SK-N-SH (cell line): ENCODE results near the gene THADA. TPM values are rescaled to one million over a fixed set of nuclear protein-coding genes. Genes with fewer than 3 reads are reported as not detected.
A peak's percentile ranks its signal among the peaks of the same experiment; 100 is the strongest.

Source experiments
- CTCF ChIA-PET: fragments of 300-600, 350-600 bp; formaldehyde crosslinking; extraction: SDS; loops from one replicate; lab custom pipeline; 2021; lab: Yijun Ruan, JAX
- POLR2A ChIA-PET: fragments of 350-600 bp; sonication (Branson Sonifier 250); formaldehyde crosslinking; extraction: SDS; loops from one replicate; lab custom pipeline; 2020; ENCODE audit warnings: antibody characterized with exemption, inconsistent platforms; lab: Yijun Ruan, JAX
- DNase-seq: peaks from one replicate; pipeline ENCODE4 v3.0.0; 2012
- H2AFZ ChIP-seq: fragments of 200-600 bp; sonication (generic); 2 replicates; pipeline ENCODE4 v1.8.1; 2016; ENCODE audit warnings: antibody characterized with exemption, mild to moderate bottlenecking, low read depth
- H3F3A ChIP-seq: fragments of 200-600 bp; sonication (generic); replicated peaks from 2 replicates; pipeline ENCODE3; 2016; ENCODE audit warnings: antibody characterized with exemption, mild to moderate bottlenecking; ENCODE audit not compliant: insufficient read depth
- H3K27ac ChIP-seq, 2 experiments: fragments of 200-500 bp in 1 of 2; fragments of 200-600 bp in 1 of 2; sonication (Bioruptor generic) in 1 of 2; sonication (generic), shearing (Covaris generic) in 1 of 2; 2 replicates each; pipeline versions ENCODE4 v1.5.1 to v1.6.1; 2014 to 2016; ENCODE audit warnings: low read depth in 2 of 2, inconsistent platforms in 1 of 2, low read length in 1 of 2, mild to moderate bottlenecking in 1 of 2, mixed read lengths in 1 of 2
- H3K27me3 ChIP-seq: fragments of 200-600 bp; sonication (generic), shearing (Covaris generic); 2 replicates; pipeline ENCODE4 v1.6.1; 2016; ENCODE audit warnings: mixed run types; ENCODE audit not compliant: insufficient read depth
- H3K36me3 ChIP-seq, 2 experiments: fragments of 200-500 bp in 1 of 2; fragments of 200-600 bp in 1 of 2; sonication (Bioruptor generic) in 1 of 2; sonication (generic) in 1 of 2; replicated peaks in 1 of 2; 2 replicates each; pipeline versions ENCODE3 to v1.5.1; 2014 to 2016; ENCODE audit warnings: low read length in 1 of 2, mild to moderate bottlenecking in 1 of 2; ENCODE audit not compliant: insufficient read depth in 2 of 2, control insufficient read depth in 1 of 2
- H3K4me1 ChIP-seq, 2 experiments: fragments of 200-500 bp in 1 of 2; fragments of 200-600 bp in 1 of 2; sonication (Bioruptor generic) in 1 of 2; sonication (generic), shearing (Covaris generic) in 1 of 2; 2 replicates each; pipeline versions ENCODE4 v1.5.1 to v1.6.1; 2014 to 2016; ENCODE audit warnings: low read depth in 1 of 2, low read length in 1 of 2, mixed run types in 1 of 2; ENCODE audit not compliant: insufficient read depth in 2 of 2, control insufficient read depth in 1 of 2
- H3K4me2 ChIP-seq: fragments of 200-600 bp; sonication (generic), shearing (Covaris generic); 2 replicates; pipeline ENCODE4 v1.6.1; 2017; ENCODE audit warnings: mixed run types
- H3K4me3 ChIP-seq, 2 experiments: fragments of 200-500 bp in 1 of 2; fragments of 200-600 bp in 1 of 2; sonication (Bioruptor generic) in 1 of 2; sonication (generic), shearing (Covaris generic) in 1 of 2; 2 replicates each; pipeline versions ENCODE4 v1.5.1 to v1.8.1; 2014 to 2016; ENCODE audit warnings: low read depth in 2 of 2, inconsistent platforms in 1 of 2, low read length in 1 of 2, mild to moderate bottlenecking in 1 of 2, mixed read lengths in 1 of 2, moderate library complexity in 1 of 2
- H3K79me2 ChIP-seq: fragments of 200-600 bp; sonication (generic); 2 replicates; pipeline ENCODE4 v1.8.1; 2017; ENCODE audit warnings: mild to moderate bottlenecking; ENCODE audit not compliant: insufficient read depth
- H3K9ac ChIP-seq: fragments of 200-600 bp; sonication (generic); 2 replicates; pipeline ENCODE4 v1.6.1; 2017; ENCODE audit warnings: mixed run types
- H3K9me2 ChIP-seq: fragments of 200-600 bp; sonication (generic); 2 replicates; pipeline ENCODE4 v1.6.1; 2017; ENCODE audit warnings: mixed run types
- H3K9me3 ChIP-seq: fragments of 200-600 bp; sonication (generic); 2 replicates; pipeline ENCODE4 v1.6.1; 2017; ENCODE audit warnings: mixed run types, mild to moderate bottlenecking, moderate library complexity
- H4K20me1 ChIP-seq: fragments of 200-600 bp; sonication (generic); 2 replicates; pipeline ENCODE4 v1.6.1; 2017; ENCODE audit warnings: mild to moderate bottlenecking, mixed run types; ENCODE audit not compliant: insufficient read depth
- CHD2 ChIP-seq: fragments of 150-350 bp; IDR thresholded peaks from 2 replicates; pipeline ENCODE4 v1.6.1; 2018; ENCODE audit warnings: low read length; ENCODE audit not compliant: partially characterized antibody
- FOSL2 ChIP-seq: IDR thresholded peaks from 2 replicates; pipeline ENCODE4 v1.4.0; 2012; ENCODE audit warnings: low read depth, mild to moderate bottlenecking, moderate library complexity, borderline replicate concordance
- FOXM1 ChIP-seq: IDR thresholded peaks from 2 replicates; pipeline ENCODE4 v1.4.0; 2012; ENCODE audit warnings: low read depth, mild to moderate bottlenecking
- JUND ChIP-seq: IDR thresholded peaks from 2 replicates; pipeline ENCODE4 v1.4.0; 2012
- POLR2AphosphoS5 ChIP-seq: IDR thresholded peaks from 2 replicates; pipeline ENCODE4 v1.6.1; 2012; ENCODE audit warnings: low read depth, low read length
- REST ChIP-seq: IDR thresholded peaks from 2 replicates; pipeline ENCODE4 v1.6.1; 2012; ENCODE audit warnings: mild to moderate bottlenecking, low read depth, low read length, moderate library complexity
- RFX5 ChIP-seq: IDR thresholded peaks from 2 replicates; pipeline ENCODE4 v1.6.1; 2012; ENCODE audit warnings: mild to moderate bottlenecking, improper control_type of control experiment, low read length
- TEAD4 ChIP-seq: IDR thresholded peaks from 2 replicates; pipeline ENCODE4 v1.4.0; 2012; ENCODE audit warnings: mild to moderate bottlenecking, borderline replicate concordance; ENCODE audit not compliant: insufficient read depth
- USF1 ChIP-seq: IDR thresholded peaks from 2 replicates; pipeline ENCODE4 v1.4.0; 2012; ENCODE audit warnings: low read depth, borderline replicate concordance
- WGBS: methylation state at CpG from one replicate; pipeline ENCODE4 v1.1.6; 2017; ENCODE audit warnings: low lambda C conversion rate; 5-methylcytosine and 5-hydroxymethylcytosine counted together
- polyA plus RNA-seq, 3 experiments: library from polyadenylated mRNA; depleted of rRNA; stranded (reverse); fragments of >200 nt; gene quantifications; 2 replicates each; pipeline ENCODE4 v1.2.3, GENCODE V29; 2012

The THADA gene
- polyA plus RNA-seq, 1 of the 3 experiments (the other 2 are of a cell fraction), result 25.6 TPM

GRCh38 chr2:43228756-43229659, 366.8 kb downstream of the THADA start:
- Histone ChIP-seq H3K9ac (no peak overlapping the region), H3K9me2 (no peaks in the 10 kb centered on the region), H3K79me2 (peaks cover 38% of the 10 kb centered on the region), H3K27me3 (no peaks in the 10 kb centered on the region), H3K4me2 (peak overlapping the region; percentile 83), H3K27ac (peak overlapping the region; percentile 91 to 95; a peak in 3 of 4 replicates), H3K36me3 (peaks cover 1 to 24% of the 10 kb centered on the region in 2 experiments), H3K4me1 (peaks cover 8 to 30% of the 10 kb centered on the region in 2 experiments), H3K4me3 (peak overlapping the region in 1 of 2 experiments; percentile 11; a peak in 1 of 4 replicates), H3F3A (peaks cover 19% of the 10 kb centered on the region), H4K20me1 (peaks cover 20% of the 10 kb centered on the region), H2AFZ (no peak overlapping the region), H3K9me3 (no peaks in the 10 kb centered on the region)
- WGBS, result 59% methylated on average over 6 of the region's 6 CpGs
- TF ChIP-seq USF1 (no peak), CHD2 (peak; percentile 35)
- no peak for DNase-seq
- ChIA-PET CTCF (interaction anchor here (0.6 to 16.3 kb wide), 122 partner anchors 9 to 417 kb away, joined by 3 to 299 read pairs (median 4); no protein-coding TSS in a partner anchor), POLR2A (interaction anchor here (0.6 to 3.7 kb wide), 9 partner anchors 9 to 273 kb away, joined by 3 to 24 read pairs (median 5); no protein-coding TSS in a partner anchor)

- Histone ChIP-seq H3K27ac (peak overlapping the region; percentile 91 to 95), H3K9me3 (no peaks in the 10 kb centered on the region), H3K79me2 (peaks cover 45% of the 10 kb centered on the region), H3K27me3 (no peaks in the 10 kb centered on the region), H4K20me1 (peaks cover 27% of the 10 kb centered on the region), H3K36me3 (peaks cover 8 to 30% of the 10 kb centered on the region in 2 experiments), H3K9ac (no peak overlapping the region), H3K4me2 (peak overlapping the region; percentile 83), H3F3A (peaks cover 26% of the 10 kb centered on the region), H3K4me3 (no peak overlapping the region), H3K4me1 (peaks cover 8 to 36% of the 10 kb centered on the region in 2 experiments)
- WGBS, result 72% methylated on average over 2 of the region's 2 CpGs
- CTCF ChIA-PET, result interaction anchor here (0.7 to 16.3 kb wide), 80 partner anchors 10 to 415 kb away, joined by 3 to 299 read pairs (median 6); no protein-coding TSS in a partner anchor
- no peak for DNase-seq
- TF ChIP-seq FOSL2 (no peak), POLR2AphosphoS5 (no peak; the same call in 1 of the 2 replicates), REST (no peak), TEAD4 (no peak), RFX5 (no peak), CHD2 (peak; percentile 10), FOXM1 (no peak), JUND (no peak)
- TF ChIP-seq, all 33 proteins: peak for 1
- no peaks in the 10 kb centered on the region for H3K9me2 ChIP-seq
- no peak overlapping the region for H2AFZ ChIP-seq
- POLR2A ChIA-PET, result interaction anchor here (0.6 to 3.7 kb wide), 15 partner anchors 8 to 284 kb away, joined by 3 to 24 read pairs (median 8); no protein-coding TSS in a partner anchor
Observed at GRCh38 chr2:43228321-43228751, 367.5 kb downstream of the THADA start.
